ENCODE data around the gene CABLES1. TPM values are rescaled to one million over a fixed set of nuclear protein-coding genes. Genes with fewer than 3 reads are reported as not detected.

The CABLES1 gene
- total RNA-seq, 1 donor from 2014 or later: 4.2 TPM

GRCh38 chr18:23182606-23183005 is 47.3 kb downstream of the CABLES1 start:
- H3K27me3 Mint-ChIP-seq: peaks cover 12% of the 10 kb centered on the region
- no peak overlapping the region for H3K27ac Mint-ChIP-seq
- no peak for DNase-seq (ENCODE audit: low spot score, unreplicated experiment)
- no peaks in the 10 kb centered on the region for H3K36me3 Mint-ChIP-seq (ENCODE audit: insufficient read depth)
- no peak overlapping the region for H3K4me3 Mint-ChIP-seq (ENCODE audit: low read depth)
- H3K9me3 Mint-ChIP-seq (ENCODE audit: low read depth): no peaks in the 10 kb centered on the region
- peaks cover 6% of the 10 kb centered on the region for H3K4me1 Mint-ChIP-seq (ENCODE audit: low read depth)
- TF ChIP-seq, protein P1, sequence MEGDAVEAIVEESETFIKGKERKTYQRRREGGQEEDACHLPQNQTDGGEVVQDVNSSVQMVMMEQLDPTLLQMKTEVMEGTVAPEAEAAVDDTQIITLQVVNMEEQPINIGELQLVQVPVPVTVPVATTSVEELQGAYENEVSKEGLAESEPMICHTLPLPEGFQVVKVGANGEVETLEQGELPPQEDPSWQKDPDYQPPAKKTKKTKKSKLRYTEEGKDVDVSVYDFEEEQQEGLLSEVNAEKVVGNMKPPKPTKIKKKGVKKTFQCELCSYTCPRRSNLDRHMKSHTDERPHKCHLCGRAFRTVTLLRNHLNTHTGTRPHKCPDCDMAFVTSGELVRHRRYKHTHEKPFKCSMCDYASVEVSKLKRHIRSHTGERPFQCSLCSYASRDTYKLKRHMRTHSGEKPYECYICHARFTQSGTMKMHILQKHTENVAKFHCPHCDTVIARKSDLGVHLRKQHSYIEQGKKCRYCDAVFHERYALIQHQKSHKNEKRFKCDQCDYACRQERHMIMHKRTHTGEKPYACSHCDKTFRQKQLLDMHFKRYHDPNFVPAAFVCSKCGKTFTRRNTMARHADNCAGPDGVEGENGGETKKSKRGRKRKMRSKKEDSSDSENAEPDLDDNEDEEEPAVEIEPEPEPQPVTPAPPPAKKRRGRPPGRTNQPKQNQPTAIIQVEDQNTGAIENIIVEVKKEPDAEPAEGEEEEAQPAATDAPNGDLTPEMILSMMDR (IDR thresholded peaks at IDR 0.05; ENCODE audit: unreplicated experiment): no peak

- H3K36me3 Mint-ChIP-seq (ENCODE audit: insufficient read depth): no peaks in the 10 kb centered on the region
- H3K4me3 Mint-ChIP-seq (ENCODE audit: low read depth): no peak overlapping the region
- H3K27me3 Mint-ChIP-seq: peaks cover 6% of the 10 kb centered on the region
- peaks cover 5% of the 10 kb centered on the region for H3K4me1 Mint-ChIP-seq (ENCODE audit: low read depth)
- H3K27ac Mint-ChIP-seq: no peak overlapping the region
- H3K9me3 Mint-ChIP-seq (ENCODE audit: low read depth): no peaks in the 10 kb centered on the region
- DNase-seq (ENCODE audit: low spot score, unreplicated experiment): no peak
- TF ChIP-seq, protein P1 (IDR thresholded peaks at IDR 0.05; ENCODE audit: unreplicated experiment): no peak
These were observed 48.3 kb downstream of the CABLES1 start for GRCh38 chr18:23183411-23184150.

DNA sequence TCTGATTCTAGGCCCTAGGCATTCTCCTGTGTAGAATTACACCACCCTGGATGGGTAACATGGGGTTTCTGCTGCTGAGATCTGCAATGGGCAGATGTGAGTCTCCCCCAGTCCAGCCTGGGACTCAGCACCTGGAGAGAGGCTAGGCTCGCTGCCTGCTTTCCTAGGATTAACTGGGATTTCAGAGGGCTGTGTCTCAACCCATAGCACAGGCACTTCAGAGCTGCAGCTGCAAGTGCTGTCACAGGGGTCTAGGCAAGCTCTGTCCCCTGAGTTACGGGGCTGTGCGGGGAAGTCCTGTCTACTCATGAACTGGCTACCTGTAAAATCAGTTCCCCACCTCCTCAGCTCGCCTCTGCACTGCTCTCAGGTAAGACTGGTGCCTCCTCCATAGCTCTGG is 51.5 kb downstream of the CABLES1 start:
- DNase-seq (ENCODE audit: low spot score, unreplicated experiment): no peak
- no peak overlapping the region for H3K27ac Mint-ChIP-seq
- peaks cover 3% of the 10 kb centered on the region for H3K27me3 Mint-ChIP-seq
- no peaks in the 10 kb centered on the region for H3K36me3 Mint-ChIP-seq (ENCODE audit: insufficient read depth)
- H3K4me1 Mint-ChIP-seq (ENCODE audit: low read depth): no peaks in the 10 kb centered on the region
- no peak overlapping the region for H3K4me3 Mint-ChIP-seq (ENCODE audit: low read depth)
- no peaks in the 10 kb centered on the region for H3K9me3 Mint-ChIP-seq (ENCODE audit: low read depth)
- TF ChIP-seq, protein P1 (IDR thresholded peaks at IDR 0.05; ENCODE audit: unreplicated experiment): no peak

- peaks cover 1% of the 10 kb centered on the region for H3K27me3 Mint-ChIP-seq
- no peak overlapping the region for H3K27ac Mint-ChIP-seq
- H3K4me3 Mint-ChIP-seq (ENCODE audit: low read depth): no peak overlapping the region
- no peaks in the 10 kb centered on the region for H3K4me1 Mint-ChIP-seq (ENCODE audit: low read depth)
- H3K9me3 Mint-ChIP-seq (ENCODE audit: low read depth): no peaks in the 10 kb centered on the region
- DNase-seq (ENCODE audit: low spot score, unreplicated experiment): no peak
- H3K36me3 Mint-ChIP-seq (ENCODE audit: insufficient read depth): no peaks in the 10 kb centered on the region
- TF ChIP-seq, protein P1 (IDR thresholded peaks at IDR 0.05; ENCODE audit: unreplicated experiment): no peak
These were observed 52.9 kb downstream of the CABLES1 start for GRCh38 chr18:23188068-23188760.

- no peak overlapping the region for H3K27ac Mint-ChIP-seq
- no peak overlapping the region for H3K4me3 Mint-ChIP-seq (ENCODE audit: low read depth)
- H3K27me3 Mint-ChIP-seq: no peaks in the 10 kb centered on the region
- no peaks in the 10 kb centered on the region for H3K9me3 Mint-ChIP-seq (ENCODE audit: low read depth)
- H3K4me1 Mint-ChIP-seq (ENCODE audit: low read depth): peaks cover 2% of the 10 kb centered on the region
- TF ChIP-seq, protein P1 (IDR thresholded peaks at IDR 0.05; ENCODE audit: unreplicated experiment): no peak
- no peaks in the 10 kb centered on the region for H3K36me3 Mint-ChIP-seq (ENCODE audit: insufficient read depth)
- DNase-seq (ENCODE audit: low spot score, unreplicated experiment): no peak
These were observed 53.8 kb downstream of the CABLES1 start for GRCh38 chr18:23189099-23189498.
